Uterus (tissue), 4 donors: Measurements from ENCODE around the gene SBF2. TPM values are rescaled to one million over a fixed set of nuclear protein-coding genes. Genes with fewer than 3 reads are reported as not detected.
"Not testable (repeated sequence)": the region's sequence is repeated elsewhere in the genome, so short reads cannot be mapped to it uniquely, and the experiment has no call there.

Experiments used
- DNase-seq, 2 donors: peaks; one replicate each; pipeline ENCODE4 v3.0.0-alpha.2; 2019 to 2020
- H3K27ac ChIP-seq, 2 donors: fragments of 200-600 bp; sonication (generic); 1 replicate in 1 of 2; 2 replicates in 1 of 2; pipeline ENCODE4 v1.5.1; 2016 to 2018
- H3K27me3 ChIP-seq, 2 donors: fragments of 200-600 bp; sonication (generic); one replicate each; pipeline ENCODE4 v1.5.1; 2018 to 2019; ENCODE audit warnings: control low read depth in 1 of 2
- H3K36me3 ChIP-seq, 2 donors: fragments of 200-600 bp; sonication (generic); one replicate each; pipeline ENCODE4 v1.5.1; 2019; ENCODE audit warnings: control low read depth in 1 of 2
- H3K4me1 ChIP-seq, 2 donors: fragments of 200-600 bp; sonication (generic); one replicate each; pipeline ENCODE4 v1.5.1; 2018 to 2019; ENCODE audit warnings: control low read depth in 1 of 2
- H3K4me3 ChIP-seq, 2 donors: fragments of 200-600 bp; sonication (generic); 1 replicate in 1 of 2; 2 replicates in 1 of 2; pipeline ENCODE4 v1.5.1; 2018 to 2019; ENCODE audit warnings: mild to moderate bottlenecking in 1 of 2
- H3K9me3 ChIP-seq, 2 donors: fragments of 200-600 bp; sonication (generic); one replicate each; pipeline ENCODE4 v1.5.1; 2019; ENCODE audit warnings: control low read depth in 1 of 2
- CTCF ChIP-seq, 4 experiments: fragments of 200-600 bp in 2 of 4; fragments of 450-650 bp in 2 of 4; sonication (generic) in 2 of 4; IDR thresholded peaks; one replicate each; pipeline ENCODE4 v1.5.1; 2016 to 2019; ENCODE audit warnings: antibody characterized with exemption in 4 of 4, mild to moderate bottlenecking in 2 of 4, moderate library complexity in 1 of 4
- POLR2A ChIP-seq, 2 donors: fragments of 450-650 bp; IDR thresholded peaks; one replicate each; pipeline ENCODE4 v1.6.1; 2016; ENCODE audit warnings: antibody characterized with exemption in 2 of 2, mild to moderate bottlenecking in 1 of 2, moderate library complexity in 1 of 2
- intact Hi-C: fragments of 100-400 bp; cut with DNase I; formaldehyde crosslinking; loops from one replicate; pipeline ENCODE4 v1.15.1; 2023; ENCODE audit warnings: low total_unique reads
- total RNA-seq, 4 donors: library from RNA; depleted of rRNA in 3 of 4; stranded (reverse); fragments of >200 nt in 3 of 4; gene quantifications; one replicate each; pipeline versions ENCODE4 v1.1.0 to v1.2.4, GENCODE V29; 2014 to 2023
- donor health status: DM: yes; HTN: yes; CAD: no.

SBF2 gene
- total RNA-seq, 4 donors from 2014 or later: 45.0 to 202 (median 98.0) TPM

GRCh38 chr11:10004526-10005113 is 289.4 kb downstream of the SBF2 start:
- Histone ChIP-seq H3K9me3 (no peaks in the 10 kb centered on the region), H3K4me1 (no peaks in the 10 kb centered on the region), H3K36me3 (no peaks in the 10 kb centered on the region), H3K27me3 (no peaks in the 10 kb centered on the region), H3K4me3 (no peak overlapping the region), H3K27ac (no peak overlapping the region)
- no peak for DNase-seq
- intact Hi-C loops: no loop called here
- TF ChIP-seq POLR2A (IDR thresholded peaks at IDR 0.05) (no peak), CTCF (IDR thresholded peaks at IDR 0.05) (no peak)

- Histone ChIP-seq H3K4me3 (no peak overlapping the region), H3K4me1 (no peaks in the 10 kb centered on the region), H3K27me3 (no peaks in the 10 kb centered on the region), H3K9me3 (no peaks in the 10 kb centered on the region), H3K27ac (no peak overlapping the region), H3K36me3 (no peaks in the 10 kb centered on the region)
- no peak for DNase-seq
- intact Hi-C loops: no loop called here
- TF ChIP-seq CTCF (IDR thresholded peaks at IDR 0.05) (no peak), POLR2A (IDR thresholded peaks at IDR 0.05) (no peak)
Measured at GRCh38 chr11:10002221-10002620, 291.8 kb downstream of the SBF2 start.

GRCh38 chr11:9992306-9992705 is 301.7 kb downstream of the SBF2 start:
- no peak for DNase-seq
- Histone ChIP-seq H3K9me3 (no peaks in the 10 kb centered on the region), H3K27ac (no peak overlapping the region), H3K36me3 (no peaks in the 10 kb centered on the region), H3K27me3 (no peaks in the 10 kb centered on the region), H3K4me1 (no peaks in the 10 kb centered on the region), H3K4me3 (no peak overlapping the region)
- TF ChIP-seq CTCF (IDR thresholded peaks at IDR 0.05): no peak
- no peak for TF ChIP-seq POLR2A (IDR thresholded peaks at IDR 0.05)
- intact Hi-C loops: no loop called here

- Histone ChIP-seq H3K4me3 (no peak overlapping the region), H3K9me3 (no peaks in the 10 kb centered on the region), H3K36me3 (no peaks in the 10 kb centered on the region), H3K27ac (no peak overlapping the region), H3K4me1 (no peaks in the 10 kb centered on the region), H3K27me3 (no peaks in the 10 kb centered on the region)
- intact Hi-C loops: no loop called here
- no peak for TF ChIP-seq POLR2A (IDR thresholded peaks at IDR 0.05)
- TF ChIP-seq CTCF (IDR thresholded peaks at IDR 0.05): peak in 2 of 4 experiments; percentile 25 to 28
- DNase-seq: no peak
Measured at GRCh38 chr11:9990221-9990973, 303.6 kb downstream of the SBF2 start.

GRCh38 chr11:9987303-9987702 is 306.7 kb downstream of the SBF2 start:
- H3K36me3 ChIP-seq, intact Hi-C loops, DNase-seq: not testable (repeated sequence)

More at GRCh38 chr11:9987303-9987702, 306.7 kb downstream of the SBF2 start:
- H3K4me1 ChIP-seq, H3K9me3 ChIP-seq, H3K4me3 ChIP-seq, H3K27me3 ChIP-seq, H3K27ac ChIP-seq: not testable (repeated sequence)
